Body of pancreas (tissue), 4 donors: Measurements from ENCODE around the gene CCSAP.

Experiments
- POLR2A ChIP-seq, 3 donors: fragments of 450-650 bp; IDR thresholded peaks; one replicate each; pipeline ENCODE4 v1.6.1; 2016; ENCODE audit warnings: antibody characterized with exemption in 3 of 3, mild to moderate bottlenecking in 2 of 3
- TF ChIP-seq, protein P1 (sequence below), 7 experiments: fragments of 450-650 bp in 4 of 7; fragments of 200-600 bp in 3 of 7; sonication (generic) in 3 of 7; IDR thresholded peaks; one replicate each; pipeline ENCODE4 v1.5.1; 2016 to 2019; ENCODE audit warnings: antibody characterized with exemption in 7 of 7

DNA sequence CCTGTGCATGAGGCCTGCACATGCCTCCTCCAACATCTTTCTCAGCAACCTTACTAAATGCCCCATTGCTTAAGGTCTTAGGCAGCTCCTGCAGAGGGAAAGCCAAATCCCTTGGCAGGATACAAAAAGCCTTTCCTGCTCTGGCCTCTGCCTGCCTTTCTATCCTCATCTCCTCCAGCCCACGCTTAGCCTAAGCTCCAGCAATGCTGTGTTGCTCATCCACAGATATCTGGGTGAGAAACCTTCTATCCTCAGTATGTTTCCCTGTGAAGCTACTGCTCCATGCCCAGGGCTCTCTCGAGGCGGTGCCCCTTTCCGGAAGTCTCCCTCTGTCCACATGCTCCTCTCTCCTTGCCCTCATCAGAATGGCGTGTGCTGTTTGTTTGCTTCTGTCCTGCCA lies 37.0 kb upstream of the CCSAP start:
- TF ChIP-seq, protein P1, sequence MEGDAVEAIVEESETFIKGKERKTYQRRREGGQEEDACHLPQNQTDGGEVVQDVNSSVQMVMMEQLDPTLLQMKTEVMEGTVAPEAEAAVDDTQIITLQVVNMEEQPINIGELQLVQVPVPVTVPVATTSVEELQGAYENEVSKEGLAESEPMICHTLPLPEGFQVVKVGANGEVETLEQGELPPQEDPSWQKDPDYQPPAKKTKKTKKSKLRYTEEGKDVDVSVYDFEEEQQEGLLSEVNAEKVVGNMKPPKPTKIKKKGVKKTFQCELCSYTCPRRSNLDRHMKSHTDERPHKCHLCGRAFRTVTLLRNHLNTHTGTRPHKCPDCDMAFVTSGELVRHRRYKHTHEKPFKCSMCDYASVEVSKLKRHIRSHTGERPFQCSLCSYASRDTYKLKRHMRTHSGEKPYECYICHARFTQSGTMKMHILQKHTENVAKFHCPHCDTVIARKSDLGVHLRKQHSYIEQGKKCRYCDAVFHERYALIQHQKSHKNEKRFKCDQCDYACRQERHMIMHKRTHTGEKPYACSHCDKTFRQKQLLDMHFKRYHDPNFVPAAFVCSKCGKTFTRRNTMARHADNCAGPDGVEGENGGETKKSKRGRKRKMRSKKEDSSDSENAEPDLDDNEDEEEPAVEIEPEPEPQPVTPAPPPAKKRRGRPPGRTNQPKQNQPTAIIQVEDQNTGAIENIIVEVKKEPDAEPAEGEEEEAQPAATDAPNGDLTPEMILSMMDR (IDR thresholded peaks at IDR 0.05), result no peak
- no peak for TF ChIP-seq POLR2A (IDR thresholded peaks at IDR 0.05)
